ENCODE results near the gene CD22.

DNA sequence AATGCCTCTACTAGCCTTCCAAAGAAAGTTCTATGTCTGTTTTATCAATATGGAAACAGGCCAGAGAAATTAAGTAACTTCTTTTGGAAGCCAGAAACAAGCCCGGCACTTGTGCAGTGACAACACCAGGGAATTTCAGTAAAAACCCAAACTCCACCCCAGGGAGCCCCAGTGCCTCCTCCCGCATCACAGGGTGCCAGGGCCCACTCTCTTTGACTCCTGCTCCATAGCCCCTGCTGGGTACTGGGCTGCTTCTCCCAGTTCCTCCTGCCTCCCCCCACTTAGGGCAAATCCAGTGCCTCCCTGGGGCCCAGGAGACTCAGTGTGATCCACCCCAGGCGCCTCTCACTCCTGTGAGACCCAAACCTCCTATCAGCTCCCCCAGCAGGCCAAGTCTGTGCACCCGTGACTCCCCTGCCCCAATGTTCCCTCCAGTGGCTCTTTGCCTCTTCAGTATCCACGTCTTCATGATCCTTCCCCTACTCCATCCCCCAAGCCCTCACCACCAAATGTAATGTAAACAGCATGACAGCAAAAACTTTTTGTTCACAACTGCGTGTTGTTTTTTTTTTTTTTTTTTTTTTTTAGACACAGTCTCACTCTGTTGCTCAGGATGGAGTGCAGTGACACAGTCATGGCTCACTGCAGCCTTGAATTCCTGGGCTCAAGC, 26.9 kb downstream of the CD22 start:
- TF ChIP-seq, protein P1, sequence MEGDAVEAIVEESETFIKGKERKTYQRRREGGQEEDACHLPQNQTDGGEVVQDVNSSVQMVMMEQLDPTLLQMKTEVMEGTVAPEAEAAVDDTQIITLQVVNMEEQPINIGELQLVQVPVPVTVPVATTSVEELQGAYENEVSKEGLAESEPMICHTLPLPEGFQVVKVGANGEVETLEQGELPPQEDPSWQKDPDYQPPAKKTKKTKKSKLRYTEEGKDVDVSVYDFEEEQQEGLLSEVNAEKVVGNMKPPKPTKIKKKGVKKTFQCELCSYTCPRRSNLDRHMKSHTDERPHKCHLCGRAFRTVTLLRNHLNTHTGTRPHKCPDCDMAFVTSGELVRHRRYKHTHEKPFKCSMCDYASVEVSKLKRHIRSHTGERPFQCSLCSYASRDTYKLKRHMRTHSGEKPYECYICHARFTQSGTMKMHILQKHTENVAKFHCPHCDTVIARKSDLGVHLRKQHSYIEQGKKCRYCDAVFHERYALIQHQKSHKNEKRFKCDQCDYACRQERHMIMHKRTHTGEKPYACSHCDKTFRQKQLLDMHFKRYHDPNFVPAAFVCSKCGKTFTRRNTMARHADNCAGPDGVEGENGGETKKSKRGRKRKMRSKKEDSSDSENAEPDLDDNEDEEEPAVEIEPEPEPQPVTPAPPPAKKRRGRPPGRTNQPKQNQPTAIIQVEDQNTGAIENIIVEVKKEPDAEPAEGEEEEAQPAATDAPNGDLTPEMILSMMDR (IDR thresholded peaks at IDR 0.05; ENCODE audit: control extremely low read depth in 1 of 3, insufficient read depth in 1 of 3, low read depth in 1 of 3, low read length in 3 of 3) = no peak
- TF ChIP-seq EP300 (IDR thresholded peaks at IDR 0.05; ENCODE audit: borderline replicate concordance in 1 of 2, low read depth in 2 of 2, low read length in 2 of 2) (no peak), KDM4A (IDR thresholded peaks at IDR 0.05; ENCODE audit: low read depth, low read length, severe bottlenecking) (no peak), MAFK (IDR thresholded peaks at IDR 0.05; ENCODE audit: low read depth, low read length) (no peak)

Measured in H1 (cell line).